Measurements from ENCODE around the gene AKAP6.

Gene AKAP6

DNA sequence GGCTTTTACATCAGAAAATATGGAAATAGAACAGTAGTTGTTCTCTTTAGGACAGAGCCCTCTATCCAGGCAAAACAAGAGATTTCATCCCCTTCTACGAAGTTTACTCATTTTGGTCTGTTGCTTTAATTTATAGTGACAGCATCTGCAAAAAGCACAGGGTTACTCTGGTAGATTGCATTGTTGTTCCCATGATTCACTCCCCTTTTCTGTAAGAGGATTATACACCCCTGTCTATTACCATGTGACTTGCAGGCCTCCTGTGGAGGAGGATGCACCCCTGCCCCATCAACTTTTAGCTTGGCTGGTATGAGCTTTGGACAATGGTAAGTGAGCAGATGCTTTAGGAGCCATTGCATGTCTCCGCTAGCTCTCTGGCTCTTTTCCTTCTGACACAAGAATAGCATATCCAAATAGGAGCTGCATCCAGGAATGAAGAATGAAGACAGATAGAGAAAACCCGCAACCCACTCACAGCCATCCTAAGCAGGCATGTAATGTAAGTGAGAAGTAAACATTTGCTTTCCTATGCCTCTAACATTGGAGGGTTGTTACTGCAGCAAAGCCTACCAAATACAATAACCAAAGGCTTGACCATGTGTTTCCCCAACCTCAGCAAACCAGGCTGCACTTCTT, 304.2 kb downstream of the AKAP6 start:
- WGBS = 92% methylated on average over 2 of the region's 3 CpGs
- Histone ChIP-seq H3K4me1 (ENCODE audit: insufficient read depth, low read length) (peaks cover 11% of the 10 kb centered on the region; the same call in 1 of the 2 replicates), H3K27ac (ENCODE audit: low read depth, low read length) (no peak overlapping the region), H3K9me3 (ENCODE audit: insufficient read depth, low read depth, low read length) (no peaks in the 10 kb centered on the region), H3K36me3 (ENCODE audit: insufficient read depth, low read length) (no peaks in the 10 kb centered on the region), H3K9ac (ENCODE audit: low read depth, low read length) (no peak overlapping the region), H3K27me3 (ENCODE audit: insufficient read depth, low read length) (no peaks in the 10 kb centered on the region), H3K4me3 (ENCODE audit: low read length) (no peak overlapping the region)

- H3K4me1 ChIP-seq (ENCODE audit: insufficient read depth, low read length) = peaks cover 7% of the 10 kb centered on the region; the same call in 1 of the 2 replicates
- H3K27ac ChIP-seq (ENCODE audit: low read depth, low read length) = no peak overlapping the region
- H3K36me3 ChIP-seq (ENCODE audit: insufficient read depth, low read length) = no peaks in the 10 kb centered on the region
- H3K27me3 ChIP-seq (ENCODE audit: insufficient read depth, low read length) = no peaks in the 10 kb centered on the region
- no peaks in the 10 kb centered on the region for H3K9me3 ChIP-seq (ENCODE audit: insufficient read depth, low read depth, low read length)
- no peak overlapping the region for H3K9ac ChIP-seq (ENCODE audit: low read depth, low read length)
- no peak overlapping the region for H3K4me3 ChIP-seq (ENCODE audit: low read length)
Observed at GRCh38 chr14:32633930-32634329, 304.8 kb downstream of the AKAP6 start.

- H3K27me3 ChIP-seq (ENCODE audit: insufficient read depth, low read length) = no peaks in the 10 kb centered on the region
- H3K36me3 ChIP-seq (ENCODE audit: insufficient read depth, low read length) = no peaks in the 10 kb centered on the region
- peaks cover 4% of the 10 kb centered on the region; the same call in 1 of the 2 replicates for H3K4me1 ChIP-seq (ENCODE audit: insufficient read depth, low read length)
- H3K4me3 ChIP-seq (ENCODE audit: low read length) = no peak overlapping the region
- no peak overlapping the region for H3K9ac ChIP-seq (ENCODE audit: low read depth, low read length)
- no peaks in the 10 kb centered on the region for H3K9me3 ChIP-seq (ENCODE audit: insufficient read depth, low read depth, low read length)
- no peak overlapping the region for H3K27ac ChIP-seq (ENCODE audit: low read depth, low read length)
- whole genome bisulfite sequencing = 77% methylated on average over 1 of the region's 2 CpGs
Observed at GRCh38 chr14:32635061-32635719, 306.1 kb downstream of the AKAP6 start.

- 93% methylated on average over 2 of the region's 2 CpGs for WGBS
- H3K9ac ChIP-seq (ENCODE audit: low read depth, low read length) = no peak overlapping the region
- no peaks in the 10 kb centered on the region for H3K36me3 ChIP-seq (ENCODE audit: insufficient read depth, low read length)
- no peak overlapping the region for H3K27ac ChIP-seq (ENCODE audit: low read depth, low read length)
- no peak overlapping the region for H3K4me3 ChIP-seq (ENCODE audit: low read length)
- no peaks in the 10 kb centered on the region for H3K9me3 ChIP-seq (ENCODE audit: insufficient read depth, low read depth, low read length)
- H3K4me1 ChIP-seq (ENCODE audit: insufficient read depth, low read length) = peaks cover 4% of the 10 kb centered on the region; the same call in 1 of the 2 replicates
- no peaks in the 10 kb centered on the region for H3K27me3 ChIP-seq (ENCODE audit: insufficient read depth, low read length)
Observed at GRCh38 chr14:32637582-32637981, 308.5 kb downstream of the AKAP6 start.

DNA sequence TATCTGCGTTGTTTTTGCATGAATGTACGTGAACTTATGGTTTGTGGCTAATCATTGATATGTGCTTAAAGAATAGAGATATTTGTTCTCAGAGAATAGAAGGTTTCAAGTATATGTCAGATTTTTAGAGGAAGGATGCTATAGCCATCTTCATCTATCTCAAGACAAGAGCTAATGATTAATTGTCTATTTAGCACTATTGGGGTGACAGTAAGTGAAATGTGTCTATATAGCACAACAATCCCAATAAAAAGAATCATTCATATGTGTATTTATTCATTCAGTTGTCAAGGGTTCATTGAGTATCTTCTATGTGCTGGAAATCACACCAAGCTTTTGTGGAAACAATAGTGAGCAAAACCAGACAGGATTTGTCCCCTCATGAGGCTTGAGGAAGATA, 310.1 kb downstream of the AKAP6 start:
- over 99% methylated on average over 2 of the region's 2 CpGs for WGBS
- Histone ChIP-seq H3K27me3 (ENCODE audit: insufficient read depth, low read length) (no peaks in the 10 kb centered on the region), H3K9me3 (ENCODE audit: insufficient read depth, low read depth, low read length) (no peaks in the 10 kb centered on the region), H3K9ac (ENCODE audit: low read depth, low read length) (no peak overlapping the region), H3K4me3 (ENCODE audit: low read length) (no peak overlapping the region), H3K27ac (ENCODE audit: low read depth, low read length) (no peak overlapping the region), H3K4me1 (ENCODE audit: insufficient read depth, low read length) (no peaks in the 10 kb centered on the region; the same call in 1 of the 2 replicates), H3K36me3 (ENCODE audit: insufficient read depth, low read length) (no peaks in the 10 kb centered on the region)

DNA sequence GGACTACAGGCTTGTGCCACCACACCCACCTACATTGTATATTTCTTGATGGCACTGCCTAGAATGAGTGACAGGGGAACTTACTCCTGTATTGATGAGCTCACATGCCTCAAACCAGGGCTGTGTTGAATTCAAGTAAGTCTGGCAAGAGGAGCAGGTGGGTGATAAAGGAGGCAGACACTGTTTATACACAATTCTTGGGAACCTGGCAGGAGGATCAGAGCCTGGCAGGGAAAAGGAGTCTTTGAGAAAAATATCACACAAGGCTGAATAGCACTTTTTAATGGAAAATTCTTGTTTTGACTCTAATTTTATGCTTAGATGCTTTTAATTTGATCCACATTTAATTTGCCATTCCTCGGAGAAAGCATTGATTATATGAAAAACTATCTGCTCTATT, 316.5 kb downstream of the AKAP6 start:
- Histone ChIP-seq H3K27ac (ENCODE audit: low read depth, low read length) (no peak overlapping the region), H3K27me3 (ENCODE audit: insufficient read depth, low read length) (no peaks in the 10 kb centered on the region), H3K4me3 (ENCODE audit: low read length) (no peak overlapping the region), H3K9me3 (ENCODE audit: insufficient read depth, low read depth, low read length) (no peaks in the 10 kb centered on the region), H3K36me3 (ENCODE audit: insufficient read depth, low read length) (no peaks in the 10 kb centered on the region), H3K4me1 (ENCODE audit: insufficient read depth, low read length) (no peaks in the 10 kb centered on the region), H3K9ac (ENCODE audit: low read depth, low read length) (no peak overlapping the region)
- WGBS = 100% methylated on average over 1 of the region's 1 CpG

DNA sequence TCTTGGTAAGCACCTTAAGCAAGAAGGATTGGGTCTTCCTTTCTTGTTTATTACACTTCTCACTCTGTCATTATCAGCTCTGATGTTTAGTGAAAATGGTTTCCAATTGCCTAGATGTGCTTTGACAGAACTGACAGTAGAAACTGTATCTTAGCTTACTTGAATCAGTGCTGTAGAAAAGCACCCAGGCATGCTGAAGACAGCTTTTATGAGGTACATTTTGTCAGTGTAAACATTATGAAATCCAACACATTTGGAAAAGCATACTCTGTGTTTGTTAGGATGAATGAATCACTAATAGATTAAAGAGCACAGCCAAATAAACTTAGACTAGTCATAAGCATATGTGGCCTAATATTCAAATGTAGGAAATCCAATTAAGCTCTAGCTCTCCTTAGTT, 319.3 kb downstream of the AKAP6 start:
- Histone ChIP-seq H3K4me1 (ENCODE audit: insufficient read depth, low read length) (no peaks in the 10 kb centered on the region), H3K9me3 (ENCODE audit: insufficient read depth, low read depth, low read length) (no peaks in the 10 kb centered on the region), H3K27ac (ENCODE audit: low read depth, low read length) (no peak overlapping the region), H3K4me3 (ENCODE audit: low read length) (no peak overlapping the region), H3K36me3 (ENCODE audit: insufficient read depth, low read length) (no peaks in the 10 kb centered on the region), H3K27me3 (ENCODE audit: insufficient read depth, low read length) (no peaks in the 10 kb centered on the region), H3K9ac (ENCODE audit: low read depth, low read length) (no peak overlapping the region)

GRCh38 chr14:32650030-32650429, 320.9 kb downstream of the AKAP6 start:
- H3K36me3 ChIP-seq (ENCODE audit: insufficient read depth, low read length) = no peaks in the 10 kb centered on the region
- no peak overlapping the region for H3K9ac ChIP-seq (ENCODE audit: low read depth, low read length)
- WGBS = 95% methylated on average over 7 of the region's 7 CpGs
- H3K9me3 ChIP-seq (ENCODE audit: insufficient read depth, low read depth, low read length) = no peaks in the 10 kb centered on the region
- H3K4me3 ChIP-seq (ENCODE audit: low read length) = no peak overlapping the region
- no peak overlapping the region for H3K27ac ChIP-seq (ENCODE audit: low read depth, low read length)
- no peaks in the 10 kb centered on the region for H3K4me1 ChIP-seq (ENCODE audit: insufficient read depth, low read length)
- H3K27me3 ChIP-seq (ENCODE audit: insufficient read depth, low read length) = no peaks in the 10 kb centered on the region

- Histone ChIP-seq H3K9me3 (ENCODE audit: insufficient read depth, low read depth, low read length) (no peaks in the 10 kb centered on the region), H3K27ac (ENCODE audit: low read depth, low read length) (no peak overlapping the region), H3K27me3 (ENCODE audit: insufficient read depth, low read length) (no peaks in the 10 kb centered on the region), H3K4me1 (ENCODE audit: insufficient read depth, low read length) (no peaks in the 10 kb centered on the region), H3K9ac (ENCODE audit: low read depth, low read length) (no peak overlapping the region), H3K36me3 (ENCODE audit: insufficient read depth, low read length) (no peaks in the 10 kb centered on the region), H3K4me3 (ENCODE audit: low read length) (no peak overlapping the region)
- 94% methylated on average over 3 of the region's 3 CpGs for WGBS
Observed at GRCh38 chr14:32650665-32651064, 321.6 kb downstream of the AKAP6 start.

GRCh38 chr14:32654106-32654505, 325.0 kb downstream of the AKAP6 start:
- Histone ChIP-seq H3K4me3 (ENCODE audit: low read length) (no peak overlapping the region), H3K27me3 (ENCODE audit: insufficient read depth, low read length) (no peaks in the 10 kb centered on the region), H3K4me1 (ENCODE audit: insufficient read depth, low read length) (no peaks in the 10 kb centered on the region), H3K27ac (ENCODE audit: low read depth, low read length) (no peak overlapping the region), H3K9me3 (ENCODE audit: insufficient read depth, low read depth, low read length) (no peaks in the 10 kb centered on the region), H3K9ac (ENCODE audit: low read depth, low read length) (no peak overlapping the region), H3K36me3 (ENCODE audit: insufficient read depth, low read length) (no peaks in the 10 kb centered on the region)
- no CpG with 5 or more reads among the region's 1 CpG for WGBS

DNA sequence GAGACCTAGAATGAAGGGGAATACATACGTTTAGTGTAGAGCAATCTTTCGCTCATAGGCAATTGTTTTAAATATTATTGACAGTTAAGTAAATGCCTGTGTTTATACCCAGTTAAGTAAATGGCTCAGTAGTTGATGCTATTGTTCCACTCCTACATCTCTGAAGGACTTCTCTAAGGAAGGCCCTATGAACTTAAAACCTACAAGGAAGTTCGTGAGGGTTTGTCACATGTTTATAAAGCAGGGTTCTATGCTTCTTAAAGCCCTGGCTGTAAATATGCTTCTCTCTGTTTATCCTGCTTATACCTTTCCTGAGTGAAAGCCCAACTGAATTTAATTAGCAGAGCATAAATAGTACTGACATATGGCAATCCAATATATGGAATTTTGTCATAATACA, 327.5 kb downstream of the AKAP6 start:
- Histone ChIP-seq H3K4me3 (ENCODE audit: low read length) (no peak overlapping the region), H3K27me3 (ENCODE audit: insufficient read depth, low read length) (no peaks in the 10 kb centered on the region), H3K9ac (ENCODE audit: low read depth, low read length) (no peak overlapping the region), H3K9me3 (ENCODE audit: insufficient read depth, low read depth, low read length) (no peaks in the 10 kb centered on the region), H3K4me1 (ENCODE audit: insufficient read depth, low read length) (no peaks in the 10 kb centered on the region), H3K36me3 (ENCODE audit: insufficient read depth, low read length) (no peaks in the 10 kb centered on the region), H3K27ac (ENCODE audit: low read depth, low read length) (no peak overlapping the region)
- WGBS = 100% methylated on average over 3 of the region's 3 CpGs

All from HUES64 (cell line).